HL-60/S4 treated with retinoic acid at 250 ng/mL for 4 days and 3 days (cell line): ENCODE results near the gene ANKRD13D.

Experiments
- in situ Hi-C: fragments of 300-500 bp; cut with MboI; formaldehyde crosslinking; loops from 2 replicates; pipeline ENCODE4 v1.7.0; 2022; ENCODE audit warnings: low sequenced_read_pairs

Gene ANKRD13D

DNA sequence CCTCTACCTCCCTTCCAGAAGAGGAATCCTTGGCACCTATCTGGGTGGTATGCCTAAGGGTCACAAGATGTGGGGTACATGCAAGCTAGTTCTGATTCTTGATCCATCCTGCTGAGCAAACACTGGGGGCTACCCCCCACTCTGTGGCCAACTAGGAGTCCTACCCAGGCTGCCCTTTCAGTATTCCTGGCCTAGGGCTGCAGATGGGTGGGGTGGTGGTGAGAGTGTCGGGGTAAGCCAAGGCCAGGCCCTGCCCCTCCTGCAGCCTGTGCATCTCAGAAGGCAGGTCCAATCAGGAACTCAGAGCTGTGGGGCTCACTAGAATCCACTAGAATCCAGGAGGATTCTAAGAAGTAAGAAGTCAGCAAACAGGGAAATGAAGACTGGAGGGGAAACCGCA, 25.1 kb downstream of the ANKRD13D start:
- in situ Hi-C loops: loop anchor here (10.0 kb wide), 2 partner anchors 49 to 229 kb away; partner anchors contain the start of gene GRK2

DNA sequence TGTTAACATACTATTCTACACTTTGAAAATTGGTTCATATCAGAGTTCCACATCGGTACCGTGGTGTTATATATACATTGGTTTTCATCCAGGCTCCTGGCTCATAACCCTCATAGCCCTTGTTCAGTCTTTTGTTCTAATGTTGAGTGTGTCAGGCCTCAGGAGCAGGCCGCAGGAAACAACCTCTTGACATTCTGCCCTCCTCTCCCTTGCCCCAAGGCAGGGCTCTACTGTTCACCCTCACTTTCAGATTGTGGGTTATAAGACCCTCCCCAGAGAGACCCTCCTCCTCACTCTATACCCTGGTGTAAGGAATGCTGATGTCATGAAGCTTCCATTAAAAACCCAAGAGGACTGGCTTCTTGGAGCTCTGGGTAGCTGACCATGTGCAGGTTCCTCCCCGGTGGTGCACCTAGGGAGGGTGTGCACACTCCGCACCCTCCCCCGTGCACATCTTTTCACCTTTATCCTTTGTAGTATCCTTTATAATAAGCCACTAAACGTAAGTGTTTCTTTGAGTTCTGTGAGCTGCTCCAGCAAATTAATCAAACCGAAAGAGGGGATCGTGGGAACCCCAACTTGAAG, 26.3 kb downstream of the ANKRD13D start:
- in situ Hi-C loops: loop anchor here (10.0 kb wide), 2 partner anchors 51 to 231 kb away; partner anchors contain the start of gene GRK2

DNA sequence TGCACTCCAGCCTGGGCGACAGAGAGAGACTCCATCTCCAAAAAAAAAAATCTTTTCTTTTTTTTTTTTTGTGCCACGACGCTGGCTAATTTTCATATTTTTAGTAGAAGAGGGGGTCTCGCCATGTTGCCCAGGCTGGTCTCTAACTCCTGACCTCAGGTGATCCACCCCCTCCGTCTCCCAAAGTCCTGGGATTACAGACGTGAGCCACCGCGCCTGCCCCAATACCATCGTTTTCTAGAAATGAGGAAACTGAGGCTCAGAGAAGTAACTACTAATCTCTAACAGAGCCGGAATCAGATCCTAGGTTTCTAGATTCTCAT, 27.7 kb downstream of the ANKRD13D start:
- in situ Hi-C loops: loop anchor here (10.0 kb wide), 2 partner anchors 52 to 232 kb away; partner anchors contain the start of gene GRK2

DNA sequence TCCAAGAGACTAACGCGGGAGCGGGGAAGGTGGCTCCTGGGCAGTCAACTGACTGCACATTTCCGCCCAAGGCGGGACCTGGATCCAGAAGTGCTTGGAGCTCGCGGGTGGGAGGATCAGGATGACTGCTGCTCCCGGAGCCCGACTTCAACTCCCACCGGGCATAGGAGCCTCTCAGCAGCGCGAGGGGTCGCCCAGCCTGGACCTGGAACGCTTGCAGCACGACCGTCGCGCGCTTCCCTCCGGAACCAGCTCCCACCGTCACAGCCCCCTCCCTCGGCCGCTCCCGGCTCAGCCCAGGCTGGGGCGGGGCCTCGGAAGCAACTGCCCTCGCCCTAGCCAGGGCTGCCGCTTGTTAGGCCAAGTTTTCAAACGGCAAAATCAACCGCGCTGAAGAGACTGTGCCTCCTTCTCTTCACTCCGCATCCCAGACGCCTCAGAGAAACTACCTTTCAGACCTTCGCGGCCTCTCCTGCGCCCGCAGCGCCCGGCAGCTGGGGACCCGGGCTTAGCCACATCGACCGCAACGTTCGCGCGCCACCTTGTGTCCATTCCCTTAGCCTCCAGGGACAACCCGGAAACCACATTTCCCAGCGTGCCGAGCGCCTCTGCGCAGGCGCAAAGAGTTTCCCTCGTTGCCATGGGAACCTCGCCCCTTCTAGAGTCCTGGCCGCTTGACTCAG, 28.2 kb downstream of the ANKRD13D start:
- in situ Hi-C loops: loop anchor here (10.0 kb wide), 2 partner anchors 53 to 233 kb away; partner anchors contain the start of gene GRK2

DNA sequence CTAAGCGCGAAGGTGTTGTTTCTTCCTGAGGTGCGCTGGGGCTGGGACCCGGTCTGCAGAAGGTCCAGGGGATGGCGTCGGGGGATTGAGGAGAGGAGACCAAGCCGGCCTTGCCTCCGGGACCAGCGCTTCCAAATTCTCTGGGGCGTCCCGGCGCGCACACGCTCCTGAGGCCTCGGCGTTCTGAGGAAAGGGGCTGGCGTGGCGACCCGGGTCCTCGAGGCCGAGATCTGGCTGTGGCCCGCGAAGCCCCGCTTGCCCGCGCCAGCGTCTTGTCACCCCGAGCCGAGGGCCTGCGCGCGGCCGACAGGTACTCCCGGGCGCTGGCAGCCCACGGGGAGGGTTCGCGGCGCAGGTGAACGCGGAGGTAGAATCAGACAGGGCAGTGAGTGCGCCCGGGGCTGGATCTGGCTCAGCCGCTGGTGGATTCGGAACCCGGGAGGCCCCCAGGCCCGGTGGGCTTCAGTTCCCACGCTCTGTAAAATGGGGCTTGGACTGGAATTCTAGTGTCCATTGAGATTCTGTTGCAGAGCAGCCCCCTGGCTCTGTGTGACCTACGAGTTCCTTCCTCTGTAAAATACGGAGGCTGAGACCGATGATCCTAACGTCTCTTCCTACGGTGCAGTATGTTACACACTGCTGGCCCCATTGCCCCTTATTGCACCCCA, 28.9 kb downstream of the ANKRD13D start:
- in situ Hi-C loops: loop anchor here (10.0 kb wide), 2 partner anchors 53 to 233 kb away; partner anchors contain the start of gene GRK2

DNA sequence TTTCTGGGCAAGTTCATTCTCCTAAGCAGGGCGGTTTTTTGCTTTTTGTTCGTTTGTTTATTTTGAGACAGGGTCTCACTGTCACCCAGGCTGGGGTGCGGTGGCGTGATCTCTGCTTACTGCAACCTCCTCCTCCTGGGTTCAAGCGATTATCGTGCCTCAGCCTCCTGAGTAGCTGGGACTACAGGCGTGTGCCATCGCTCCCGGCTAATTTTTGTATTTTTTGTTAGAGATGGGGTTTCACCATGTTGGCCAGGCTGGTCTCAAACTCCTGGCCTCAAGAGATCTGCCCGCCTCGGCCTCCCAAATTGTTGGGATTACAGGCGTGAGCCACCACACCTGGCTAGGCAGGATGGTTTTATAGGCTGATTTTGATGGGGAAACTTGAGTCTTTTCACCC, 29.8 kb downstream of the ANKRD13D start:
- in situ Hi-C loops: loop anchor here (10.0 kb wide), 2 partner anchors 54 to 234 kb away; partner anchors contain the start of gene GRK2

DNA sequence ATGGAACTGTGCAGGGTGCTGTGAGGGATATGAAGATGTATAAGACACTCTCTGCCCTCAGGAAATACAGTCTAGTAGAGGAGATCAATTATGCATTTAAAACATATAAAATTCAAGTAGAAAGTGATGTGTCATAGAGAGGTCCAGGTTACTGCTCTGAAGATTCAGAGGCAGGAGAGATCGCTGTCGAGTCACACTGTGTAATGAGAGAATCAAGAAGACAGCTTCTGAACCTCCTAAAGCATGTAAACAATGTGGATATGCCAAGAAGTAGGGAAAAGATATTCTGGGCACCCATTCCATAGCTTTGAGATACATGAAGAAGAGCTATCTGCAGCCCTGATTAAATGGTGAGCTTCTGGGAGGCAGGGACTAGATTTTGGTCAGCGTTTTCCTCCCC, 30.9 kb downstream of the ANKRD13D start:
- in situ Hi-C loops: no loop called here

DNA sequence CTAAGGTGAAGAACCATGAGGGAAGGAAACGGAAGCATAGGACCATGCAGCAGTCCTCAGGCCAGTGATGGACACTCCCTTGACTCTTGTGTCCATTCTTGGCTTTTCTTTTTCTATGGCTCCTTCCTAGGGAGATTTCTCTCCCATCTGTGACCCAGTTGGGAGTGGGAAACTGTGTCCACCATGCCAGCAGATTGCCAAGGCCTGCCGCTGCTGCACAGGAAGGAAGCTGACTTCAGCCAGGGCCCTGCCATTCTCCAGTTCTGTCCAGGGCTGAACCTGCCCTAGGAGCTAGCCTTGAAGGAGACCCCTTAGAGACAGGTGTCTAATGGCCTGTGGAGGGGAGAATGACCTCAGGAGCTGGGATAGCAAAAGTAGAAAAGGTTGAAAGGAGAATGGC, 31.6 kb downstream of the ANKRD13D start:
- in situ Hi-C loops: no loop called here

DNA sequence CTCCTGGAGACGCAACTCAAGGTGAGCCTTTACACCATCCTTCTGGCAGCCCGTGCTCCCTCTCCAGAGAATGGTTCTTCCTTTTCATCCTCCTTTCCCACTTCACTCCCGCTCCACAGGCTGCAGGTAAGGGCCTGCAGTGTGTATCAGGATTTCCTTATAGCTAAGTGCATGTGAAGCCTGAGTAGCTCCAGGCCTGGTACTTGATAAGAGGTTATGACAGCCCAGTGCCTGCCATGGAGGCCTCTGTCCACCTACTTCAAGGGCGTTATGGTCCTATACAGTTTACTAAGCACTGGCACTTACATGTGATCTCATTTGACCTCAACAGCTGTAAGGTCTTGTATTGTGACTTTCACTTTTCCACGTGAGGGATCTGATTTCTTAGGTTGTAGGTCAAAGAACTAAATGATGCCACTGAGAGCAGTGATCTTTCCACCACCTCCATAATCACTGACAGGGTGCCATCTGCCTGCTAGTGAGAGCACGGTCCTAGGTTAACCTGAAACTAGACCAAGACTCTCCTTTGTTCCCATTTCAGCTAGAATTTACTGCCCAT, 32.3 kb downstream of the ANKRD13D start:
- in situ Hi-C loops: no loop called here

DNA sequence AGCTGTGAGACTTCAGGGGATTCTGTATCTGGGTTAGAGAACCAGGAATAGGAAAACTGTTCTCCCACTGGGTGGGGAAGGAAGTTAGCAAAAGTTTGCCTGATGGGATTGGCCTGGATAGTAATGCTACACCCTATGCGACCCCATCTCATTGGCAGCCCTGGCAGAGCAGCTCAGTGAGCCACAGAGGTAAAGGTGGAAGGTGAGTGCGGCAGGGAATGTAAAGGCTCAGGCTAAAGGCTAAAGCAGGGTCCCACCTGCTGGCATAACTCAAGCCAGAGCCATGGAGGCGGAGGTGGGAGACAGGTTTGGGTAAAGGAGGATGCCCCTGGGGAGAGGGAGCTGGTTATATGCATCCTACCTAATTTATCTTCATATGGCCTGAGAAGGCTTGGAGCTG, 32.9 kb downstream of the ANKRD13D start:
- in situ Hi-C loops: no loop called here

DNA sequence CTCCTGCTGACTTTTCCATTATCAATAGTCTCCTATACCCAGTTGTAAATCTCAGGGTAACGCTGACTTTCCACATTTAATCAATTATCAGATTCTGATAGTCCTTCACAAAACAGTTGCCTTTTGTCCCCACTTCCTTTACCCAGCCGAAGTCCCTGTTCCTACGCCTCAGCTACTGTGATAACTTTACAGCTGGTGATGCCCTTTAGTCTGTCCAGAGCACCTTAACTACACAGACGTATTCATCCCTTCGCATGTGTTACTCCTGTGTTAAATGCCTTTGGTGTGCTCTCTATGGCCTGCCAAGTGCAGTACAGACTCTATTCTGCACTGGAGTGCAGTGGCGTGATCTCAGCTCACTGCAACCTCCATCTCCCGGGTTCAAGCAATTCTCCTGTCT, 34.4 kb downstream of the ANKRD13D start:
- in situ Hi-C loops: no loop called here

DNA sequence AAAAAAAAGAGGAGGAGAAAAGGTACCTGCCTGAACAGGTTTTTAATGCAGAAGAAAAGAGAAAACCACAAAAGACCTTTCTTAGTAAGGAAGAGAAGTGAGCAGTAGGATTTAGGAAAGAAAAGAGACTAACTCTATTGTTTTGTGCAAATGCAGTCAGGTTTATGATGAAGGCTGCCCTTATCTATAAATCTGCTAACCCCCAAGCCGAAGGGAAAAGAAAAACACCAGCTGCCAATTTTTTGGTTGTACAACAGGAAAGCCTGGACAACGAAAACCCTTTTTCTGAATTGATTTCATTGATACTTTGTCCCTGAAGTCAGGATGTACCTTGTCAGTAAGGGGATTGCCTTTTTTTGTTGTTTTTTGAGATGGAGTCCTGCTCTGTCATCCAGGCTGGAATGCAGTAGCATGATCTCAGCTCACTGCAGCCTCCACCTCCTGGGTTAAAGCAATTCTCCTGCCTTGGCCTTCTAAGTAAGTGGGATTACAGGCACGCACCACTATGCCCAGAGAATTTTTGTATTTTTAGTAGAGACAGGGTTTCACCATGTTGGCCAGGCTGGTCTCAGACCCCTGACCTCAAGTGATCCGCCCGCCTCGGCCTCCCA, 43.1 kb downstream of the ANKRD13D start:
- in situ Hi-C loops: no loop called here

DNA sequence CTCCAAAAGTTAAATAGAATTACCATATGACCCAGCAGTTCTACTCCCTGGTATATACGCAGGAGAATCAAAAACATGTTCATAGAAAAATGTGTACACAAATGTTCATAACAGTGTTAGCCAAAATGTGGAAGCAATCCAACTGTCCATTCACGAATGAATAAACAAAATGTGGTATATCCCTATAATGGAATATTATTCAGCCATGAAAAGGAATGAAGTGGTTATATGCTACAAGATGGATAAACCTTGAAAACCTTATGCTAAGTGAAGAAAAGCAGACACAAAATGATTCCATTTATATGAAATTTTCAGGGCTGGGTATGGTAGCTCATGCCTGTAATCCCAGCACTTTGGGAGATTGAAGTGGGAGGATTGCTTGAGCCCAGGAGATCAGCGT, 48.2 kb downstream of the ANKRD13D start:
- in situ Hi-C loops: no loop called here

DNA sequence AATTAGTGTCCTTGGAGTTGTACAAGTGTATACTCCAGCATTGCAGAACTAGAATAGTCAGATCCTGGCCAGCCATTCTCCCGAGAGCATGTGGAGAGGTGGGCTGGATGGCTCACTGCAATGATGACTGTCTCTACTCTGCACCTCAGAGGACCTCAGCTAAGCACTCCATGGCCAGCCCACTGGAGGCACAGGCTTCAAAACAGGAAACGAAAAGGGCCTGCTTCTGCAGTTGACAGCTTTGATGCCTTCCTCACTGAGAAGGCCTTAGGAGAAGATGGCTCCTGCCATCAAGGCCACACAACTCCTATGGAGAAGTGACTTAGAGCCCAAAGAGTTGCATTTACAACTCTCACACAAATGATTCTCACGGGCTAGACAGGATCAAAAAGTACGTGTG, 55.2 kb downstream of the ANKRD13D start:
- in situ Hi-C loops: no loop called here

DNA sequence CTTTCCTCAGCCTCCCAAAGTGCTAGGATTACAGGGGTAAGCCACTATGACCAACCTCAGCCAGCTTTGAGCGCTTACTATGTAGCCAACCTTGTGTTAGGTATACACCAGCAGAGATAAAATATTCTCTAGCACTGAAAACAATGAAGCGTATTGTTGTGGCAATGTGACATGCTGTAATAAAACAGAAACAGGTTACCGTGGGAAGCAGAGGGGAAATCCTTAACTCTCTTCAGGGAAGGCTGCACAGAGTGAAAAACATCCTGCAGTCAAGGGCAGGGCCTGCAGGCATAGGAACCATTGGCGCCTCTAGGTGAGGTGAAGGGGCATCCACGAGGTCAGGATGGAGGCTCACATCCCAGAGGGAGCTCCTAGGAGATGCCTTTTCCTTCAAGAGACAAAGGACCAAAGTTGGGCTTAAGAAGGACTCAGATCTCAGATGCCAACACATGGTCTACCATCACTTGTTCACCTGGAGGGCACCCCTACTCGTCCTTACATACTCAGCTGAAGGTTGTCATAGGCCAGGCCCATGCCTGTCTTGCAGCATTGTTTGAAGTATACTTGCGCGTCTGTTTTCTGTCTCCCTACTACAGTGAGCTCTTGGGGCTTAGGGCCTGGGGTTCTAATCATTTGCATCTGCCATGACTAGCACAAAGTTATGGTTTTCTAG, 56.3 kb downstream of the ANKRD13D start:
- in situ Hi-C loops: no loop called here

DNA sequence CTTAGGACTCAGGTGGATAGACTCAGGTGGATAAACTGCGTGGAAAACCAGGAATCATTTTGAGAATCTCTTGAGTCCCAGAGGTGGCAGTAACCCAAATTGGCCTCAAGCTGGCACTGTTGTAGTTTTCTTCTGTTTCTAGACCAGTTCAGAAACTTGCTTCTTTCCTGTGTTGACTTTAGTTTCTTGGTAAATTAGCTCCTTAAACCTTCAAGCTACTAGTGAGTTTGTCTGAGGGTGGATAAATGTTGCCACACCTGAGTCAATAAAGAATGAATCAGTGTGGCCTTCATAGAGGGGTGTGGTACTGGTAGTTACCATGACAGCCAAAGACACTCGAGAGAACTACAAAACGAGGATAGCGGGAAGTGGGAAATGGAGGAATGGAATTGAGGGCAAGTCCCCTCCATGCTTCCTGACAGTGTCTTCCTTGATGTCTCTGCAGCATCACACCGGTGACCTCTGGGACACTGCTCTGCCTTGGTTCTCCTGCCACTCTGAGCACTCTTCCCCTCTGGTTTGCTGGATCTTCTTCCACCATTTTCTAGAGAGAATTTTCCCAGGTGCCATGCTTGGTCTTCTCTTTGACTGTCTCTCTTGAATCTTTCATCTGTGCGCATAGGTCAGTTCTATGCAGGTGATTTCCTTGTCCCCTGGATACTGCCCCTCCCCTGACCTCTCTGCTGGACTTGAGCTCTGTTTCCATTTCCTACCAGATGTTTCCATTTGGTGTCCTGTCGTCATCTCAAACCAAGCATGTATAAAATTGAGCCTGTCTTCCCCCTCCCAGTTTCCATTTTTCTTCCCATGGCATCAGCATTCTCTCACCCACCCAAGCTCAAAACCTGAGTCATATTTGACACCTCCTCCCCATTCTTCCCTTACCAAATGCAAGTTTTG, 57.1 kb downstream of the ANKRD13D start:
- in situ Hi-C loops: no loop called here

DNA sequence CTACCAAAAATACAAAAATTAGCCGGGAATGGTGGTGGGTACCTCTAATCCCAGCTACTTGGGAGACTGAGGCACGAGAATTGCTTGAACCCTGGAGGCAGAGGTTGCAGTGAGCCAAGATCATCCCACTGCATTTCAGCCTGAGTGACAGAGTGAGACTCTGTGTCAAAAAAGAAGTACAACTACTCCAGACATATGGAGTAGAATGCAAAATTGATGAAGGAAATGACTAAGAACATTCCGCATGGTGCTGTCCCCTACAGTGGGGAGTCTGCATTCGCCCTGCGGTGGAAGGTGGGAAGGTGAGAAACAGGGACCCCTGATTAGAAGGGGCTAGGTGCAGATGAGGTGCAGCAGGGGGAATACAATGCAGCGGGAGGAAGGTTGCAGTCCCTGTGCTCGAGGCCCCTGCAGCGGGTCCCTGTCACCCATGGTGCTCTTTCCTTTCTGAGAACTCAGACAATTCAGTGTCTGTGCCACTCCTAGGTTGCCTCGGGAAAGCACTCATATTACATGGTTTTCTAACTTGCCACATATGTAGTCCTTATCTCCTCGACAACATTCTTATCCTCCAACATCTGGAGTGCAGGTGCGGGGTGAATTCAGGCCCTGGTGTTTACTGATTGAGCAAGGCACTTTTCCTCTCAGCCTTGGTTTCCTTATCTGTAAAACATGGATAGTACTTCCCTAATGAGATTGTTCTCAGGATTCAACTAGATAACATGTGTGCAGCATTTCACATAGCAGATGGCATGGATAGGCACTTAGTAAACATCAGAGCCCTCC, 59.1 kb downstream of the ANKRD13D start:
- in situ Hi-C loops: no loop called here

DNA sequence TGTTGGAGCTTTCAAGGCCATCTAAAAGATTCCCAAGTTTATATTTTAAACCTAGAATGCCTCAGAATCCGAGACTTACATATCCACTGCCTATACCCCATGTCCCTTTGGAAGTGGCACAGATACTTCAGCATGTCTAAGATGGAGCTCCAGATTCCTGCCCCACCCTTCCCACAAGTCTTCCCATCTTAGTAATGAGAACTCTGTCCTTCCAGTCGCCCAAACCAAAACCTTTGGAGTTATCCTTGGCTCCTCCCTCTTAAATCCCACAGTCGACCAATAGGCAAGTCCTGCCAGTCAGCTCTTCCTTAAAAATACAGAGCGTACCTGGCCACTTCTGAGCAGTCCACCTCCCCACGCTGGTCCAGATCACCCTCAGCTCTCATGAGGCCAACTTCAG, 59.9 kb downstream of the ANKRD13D start:
- in situ Hi-C loops: no loop called here

DNA sequence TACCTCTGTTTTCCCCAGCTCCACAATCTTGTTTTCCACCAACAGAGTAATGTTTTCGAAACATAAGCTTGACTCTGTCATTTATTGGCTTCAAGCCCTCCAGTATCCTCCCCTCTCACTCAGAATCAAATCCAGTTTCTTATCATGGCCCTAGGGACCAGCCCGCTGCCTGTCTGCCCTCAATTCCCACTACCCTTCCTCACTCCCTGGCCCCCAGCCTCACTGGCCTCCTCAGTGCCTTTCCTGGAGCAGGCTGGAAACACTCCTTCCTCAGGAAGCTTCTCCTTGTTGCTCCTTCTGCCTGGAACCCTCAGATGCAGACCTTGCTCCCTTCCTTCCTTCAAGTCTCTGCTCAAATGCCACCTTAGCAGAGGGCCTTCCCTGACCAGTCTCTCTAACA, 60.4 kb downstream of the ANKRD13D start:
- in situ Hi-C loops: no loop called here
